Colonic mucosa (tissue), 4 donors: ENCODE results near the gene PTGIS. TPM values are rescaled to one million over a fixed set of nuclear protein-coding genes. Genes with fewer than 3 reads are reported as not detected.

Experiments used
- DNase-seq: peaks from one replicate; pipeline ENCODE4 v3.0.0-alpha.2; 2020
- H3K27ac ChIP-seq: fragments of 200-600 bp; one replicate; pipeline ENCODE4 v1.8.0; 2021
- H3K27me3 ChIP-seq: fragments of 200-600 bp; one replicate; pipeline ENCODE4 v1.8.0; 2021
- H3K36me3 ChIP-seq: fragments of 200-600 bp; one replicate; pipeline ENCODE4 v1.8.0; 2021
- H3K4me1 ChIP-seq: fragments of 200-600 bp; one replicate; pipeline ENCODE4 v1.8.0; 2021; ENCODE audit warnings: mild to moderate bottlenecking
- H3K4me3 ChIP-seq: fragments of 200-600 bp; one replicate; pipeline ENCODE4 v1.8.0; 2021
- H3K9ac ChIP-seq, 2 donors: one replicate each; pipeline ENCODE4 v1.7.0; 2013; ENCODE audit warnings: control low read depth in 2 of 2, low read depth in 2 of 2, low read length in 2 of 2
- H3K9me3 ChIP-seq: fragments of 200-600 bp; one replicate; pipeline ENCODE4 v1.8.0; 2021
- CTCF ChIP-seq: fragments of 200-600 bp; IDR thresholded peaks from one replicate; pipeline ENCODE4 v1.8.0; 2022; ENCODE audit warnings: antibody characterized with exemption, mild to moderate bottlenecking
- intact Hi-C: fragments of 100-400 bp; cut with DNase I; formaldehyde crosslinking; loops from one replicate; pipeline ENCODE4 v1.14.1; 2022
- total RNA-seq, 2 donors: library from RNA; stranded (reverse); fragmentation: NEBNext Ultra II Directional in 1 of 2; extraction: Animal tissue kit (Norgen Biotek cat#: 25700) in 1 of 2; gene quantifications; one replicate each; pipeline ENCODE4 v1.2.1, GENCODE V29; 2021
- donor health status: healthy.
- donor health status: DM: no; HTN: no; CAD: no.
- donor health status: DM: no; HTN: no; CAD: no.

The PTGIS gene
- total RNA-seq, 2 donors from 2014 or later: 0.94 to 8.0 TPM

GRCh38 chr20:49466114-49466912 is 101.6 kb downstream of the PTGIS start:
- Histone ChIP-seq H3K36me3 (no peaks in the 10 kb centered on the region), H3K9ac (no peak overlapping the region), H3K27ac (no peak overlapping the region), H3K4me1 (no peaks in the 10 kb centered on the region), H3K27me3 (no peaks in the 10 kb centered on the region), H3K4me3 (no peak overlapping the region), H3K9me3 (no peaks in the 10 kb centered on the region)
- DNase-seq: no peak
- TF ChIP-seq CTCF: no peak
- intact Hi-C loops: no loop called here

GRCh38 chr20:49464556-49464955 is 103.4 kb downstream of the PTGIS start:
- no peak overlapping the region for H3K4me3 ChIP-seq
- no peaks in the 10 kb centered on the region for H3K4me1 ChIP-seq
- no peaks in the 10 kb centered on the region for H3K9me3 ChIP-seq
- no peak for DNase-seq
- no peaks in the 10 kb centered on the region for H3K27me3 ChIP-seq
- no peaks in the 10 kb centered on the region for H3K36me3 ChIP-seq
- TF ChIP-seq CTCF: no peak
- no peak overlapping the region for H3K27ac ChIP-seq
- no peak overlapping the region for H3K9ac ChIP-seq
- intact Hi-C loops: no loop called here

DNA sequence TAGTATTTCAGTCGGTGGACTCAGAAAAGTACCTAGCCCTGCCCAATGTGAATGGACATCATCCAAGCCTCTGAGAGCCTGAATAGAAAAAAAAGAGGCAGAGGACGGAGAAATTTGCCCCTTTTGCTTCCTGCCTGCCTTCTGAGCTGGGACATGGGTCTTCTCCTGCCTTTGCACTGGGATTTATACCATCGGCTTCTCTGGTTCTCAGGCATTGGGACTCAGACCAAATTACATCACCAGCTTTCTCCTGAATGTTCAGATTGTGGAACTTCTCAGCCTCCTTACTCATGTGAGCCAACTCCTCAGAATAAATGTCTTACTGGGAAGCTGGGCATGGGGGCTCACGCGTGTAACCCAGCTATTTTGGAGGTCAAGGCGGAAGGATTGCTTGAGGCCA is 105.3 kb downstream of the PTGIS start:
- DNase-seq: no peak
- H3K27ac ChIP-seq: no peak overlapping the region
- no peak overlapping the region for H3K4me3 ChIP-seq
- H3K36me3 ChIP-seq: no peaks in the 10 kb centered on the region
- no peak overlapping the region for H3K9ac ChIP-seq
- TF ChIP-seq CTCF: no peak
- no peaks in the 10 kb centered on the region for H3K27me3 ChIP-seq
- H3K4me1 ChIP-seq: no peaks in the 10 kb centered on the region
- H3K9me3 ChIP-seq: no peaks in the 10 kb centered on the region
- intact Hi-C loops: no loop called here

- Histone ChIP-seq H3K9ac (no peak overlapping the region), H3K36me3 (no peaks in the 10 kb centered on the region), H3K27ac (no peak overlapping the region), H3K4me1 (no peaks in the 10 kb centered on the region), H3K9me3 (no peaks in the 10 kb centered on the region), H3K4me3 (no peak overlapping the region), H3K27me3 (no peaks in the 10 kb centered on the region)
- TF ChIP-seq CTCF: no peak
- intact Hi-C loops: no loop called here
- DNase-seq: no peak
These were observed 105.9 kb downstream of the PTGIS start for GRCh38 chr20:49461894-49462620.

- Histone ChIP-seq H3K27me3 (no peaks in the 10 kb centered on the region), H3K36me3 (no peaks in the 10 kb centered on the region), H3K4me1 (no peaks in the 10 kb centered on the region), H3K27ac (no peak overlapping the region), H3K9me3 (no peaks in the 10 kb centered on the region), H3K4me3 (no peak overlapping the region), H3K9ac (no peak overlapping the region)
- DNase-seq: no peak
- intact Hi-C loops: no loop called here
- no peak for TF ChIP-seq CTCF
These were observed 107.0 kb downstream of the PTGIS start for GRCh38 chr20:49460916-49461315.
